WERI-Rb-1 (cell line): Measurements from ENCODE around the gene CDON.

Experiments
- DNase-seq: peaks from one replicate; pipeline ENCODE4 v3.0.0-alpha.2; 2020
- H3K27ac ChIP-seq: fragments of 250-450 bp; sonication (Bioruptor Pico); 2 replicates; pipeline ENCODE4 v1.5.1; 2020; ENCODE audit warnings: mild to moderate bottlenecking, moderate library complexity
- H3K27me3 ChIP-seq: fragments of 250-450 bp; sonication (Bioruptor Pico); 2 replicates; pipeline ENCODE4 v1.5.1; 2021; ENCODE audit warnings: mild to moderate bottlenecking, low read depth, moderate library complexity; ENCODE audit not compliant: insufficient read depth, severe bottlenecking
- H3K36me3 ChIP-seq: fragments of 250-450 bp; sonication (Bioruptor Pico); 2 replicates; pipeline ENCODE4 v1.5.1; 2020; ENCODE audit warnings: mild to moderate bottlenecking, moderate library complexity
- H3K4me3 ChIP-seq: 2 replicates; pipeline ENCODE4 v1.5.1; 2011; ENCODE audit warnings: low read depth, mild to moderate bottlenecking, control low read depth, low read length
- H3K9me3 ChIP-seq: fragments of 250-450 bp; sonication (Bioruptor Pico); 2 replicates; pipeline ENCODE4 v1.5.1; 2021; ENCODE audit warnings: mild to moderate bottlenecking, moderate library complexity; ENCODE audit not compliant: severe bottlenecking
- CTCF ChIP-seq: IDR thresholded peaks from 2 replicates; pipeline ENCODE4 v1.5.1; 2011; ENCODE audit warnings: low read depth, mild to moderate bottlenecking, control low read depth, inconsistent platforms, low read length

CDON gene

GRCh38 chr11:126080161-126080941 is 17.7 kb upstream of the CDON start:
- H3K4me3 ChIP-seq, result no peak overlapping the region
- peak overlapping the region; percentile 15 for H3K27ac ChIP-seq
- H3K9me3 ChIP-seq, result no peaks in the 10 kb centered on the region
- H3K36me3 ChIP-seq, result no peaks in the 10 kb centered on the region
- no peak for DNase-seq
- no peak for TF ChIP-seq CTCF
- H3K27me3 ChIP-seq, result no peaks in the 10 kb centered on the region

- no peaks in the 10 kb centered on the region for H3K27me3 ChIP-seq
- H3K36me3 ChIP-seq, result no peaks in the 10 kb centered on the region
- no peak for TF ChIP-seq CTCF
- peak overlapping the region; percentile 15 for H3K27ac ChIP-seq
- DNase-seq, result peak; percentile 60
- H3K4me3 ChIP-seq, result no peak overlapping the region
- H3K9me3 ChIP-seq, result no peaks in the 10 kb centered on the region
Measured at GRCh38 chr11:126079621-126080124, 17.0 kb upstream of the CDON start.

- no peak for DNase-seq
- Histone ChIP-seq H3K9me3 (no peaks in the 10 kb centered on the region), H3K27ac (no peak overlapping the region), H3K27me3 (no peaks in the 10 kb centered on the region), H3K4me3 (no peak overlapping the region), H3K36me3 (no peaks in the 10 kb centered on the region)
- no peak for TF ChIP-seq CTCF
Measured at GRCh38 chr11:126076641-126077040, 14.0 kb upstream of the CDON start.

- Histone ChIP-seq H3K36me3 (no peaks in the 10 kb centered on the region), H3K27ac (no peak overlapping the region), H3K9me3 (no peaks in the 10 kb centered on the region), H3K27me3 (no peaks in the 10 kb centered on the region), H3K4me3 (no peak overlapping the region)
- no peak for TF ChIP-seq CTCF
- DNase-seq, result no peak
Measured at GRCh38 chr11:126072801-126073594, 10.3 kb upstream of the CDON start.

GRCh38 chr11:126072141-126072741 is 9.6 kb upstream of the CDON start:
- no peak for DNase-seq
- no peak for TF ChIP-seq CTCF
- H3K36me3 ChIP-seq, result no peaks in the 10 kb centered on the region
- no peak overlapping the region for H3K4me3 ChIP-seq
- no peaks in the 10 kb centered on the region for H3K9me3 ChIP-seq
- H3K27ac ChIP-seq, result no peak overlapping the region
- no peaks in the 10 kb centered on the region for H3K27me3 ChIP-seq
